Measurements from ENCODE around the gene ZNF358.
A peak's percentile ranks its signal among the peaks of the same experiment; 100 is the strongest.

GRCh38 chr19:7500811-7501450 is 15.0 kb upstream of the ZNF358 start:
- TF ChIP-seq POLR2A (IDR thresholded peaks at IDR 0.05) (no peak), CTCF (IDR thresholded peaks at IDR 0.05) (peak in 2 of 6 experiments; percentile 26 to 58), POLR2AphosphoS5 (IDR thresholded peaks at IDR 0.05) (no peak), EP300 (IDR thresholded peaks at IDR 0.05) (no peak)

Measured in upper lobe of left lung (tissue), 4 donors.